Astrocyte of the spinal cord (primary cell): ENCODE data around the gene OSBPL3.
A peak's percentile ranks its signal among the peaks of the same experiment; 100 is the strongest.

Experiments used
- DNase-seq: peaks from one replicate; pipeline ENCODE4 v3.0.0; 2011; ENCODE audit warnings: low read depth, low spot score
- H3K4me3 ChIP-seq: 2 replicates; pipeline ENCODE4 v1.5.1; 2011; ENCODE audit warnings: low read depth, mild to moderate bottlenecking, low read length, moderate library complexity
- in situ Hi-C: cut with HindIII; loops from 2 replicates; pipeline ENCODE4 v1.10.0; 2017; ENCODE audit warnings: low sequenced_read_pairs
- TF ChIP-seq, protein P1 (sequence below): IDR thresholded peaks from 2 replicates; pipeline ENCODE4 v1.5.1; 2012; ENCODE audit warnings: low read depth, mild to moderate bottlenecking, low read length, inconsistent platforms

The OSBPL3 gene

DNA sequence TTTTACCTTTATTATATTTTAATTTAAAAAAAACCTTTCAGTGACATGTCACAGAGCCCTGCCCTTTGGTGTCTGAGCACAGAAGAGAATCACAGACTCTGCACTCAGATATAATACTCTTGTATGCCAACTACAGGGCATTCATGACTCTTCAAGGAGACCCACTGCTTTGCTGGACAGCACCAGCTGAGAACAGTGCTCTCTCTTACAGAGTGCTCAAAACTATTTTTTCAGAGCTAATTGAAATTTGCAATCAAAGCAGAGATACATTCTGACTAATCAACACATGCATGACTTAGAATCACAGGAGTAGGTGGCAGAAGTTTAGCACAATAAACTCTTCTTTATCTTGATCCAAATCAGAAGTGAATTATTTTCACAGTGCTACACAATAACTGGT is 99.1 kb downstream of the OSBPL3 start:
- H3K4me3 ChIP-seq = no peak overlapping the region
- in situ Hi-C loops = no loop called here
- no peak for DNase-seq
- TF ChIP-seq, protein P1, sequence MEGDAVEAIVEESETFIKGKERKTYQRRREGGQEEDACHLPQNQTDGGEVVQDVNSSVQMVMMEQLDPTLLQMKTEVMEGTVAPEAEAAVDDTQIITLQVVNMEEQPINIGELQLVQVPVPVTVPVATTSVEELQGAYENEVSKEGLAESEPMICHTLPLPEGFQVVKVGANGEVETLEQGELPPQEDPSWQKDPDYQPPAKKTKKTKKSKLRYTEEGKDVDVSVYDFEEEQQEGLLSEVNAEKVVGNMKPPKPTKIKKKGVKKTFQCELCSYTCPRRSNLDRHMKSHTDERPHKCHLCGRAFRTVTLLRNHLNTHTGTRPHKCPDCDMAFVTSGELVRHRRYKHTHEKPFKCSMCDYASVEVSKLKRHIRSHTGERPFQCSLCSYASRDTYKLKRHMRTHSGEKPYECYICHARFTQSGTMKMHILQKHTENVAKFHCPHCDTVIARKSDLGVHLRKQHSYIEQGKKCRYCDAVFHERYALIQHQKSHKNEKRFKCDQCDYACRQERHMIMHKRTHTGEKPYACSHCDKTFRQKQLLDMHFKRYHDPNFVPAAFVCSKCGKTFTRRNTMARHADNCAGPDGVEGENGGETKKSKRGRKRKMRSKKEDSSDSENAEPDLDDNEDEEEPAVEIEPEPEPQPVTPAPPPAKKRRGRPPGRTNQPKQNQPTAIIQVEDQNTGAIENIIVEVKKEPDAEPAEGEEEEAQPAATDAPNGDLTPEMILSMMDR = no peak

DNA sequence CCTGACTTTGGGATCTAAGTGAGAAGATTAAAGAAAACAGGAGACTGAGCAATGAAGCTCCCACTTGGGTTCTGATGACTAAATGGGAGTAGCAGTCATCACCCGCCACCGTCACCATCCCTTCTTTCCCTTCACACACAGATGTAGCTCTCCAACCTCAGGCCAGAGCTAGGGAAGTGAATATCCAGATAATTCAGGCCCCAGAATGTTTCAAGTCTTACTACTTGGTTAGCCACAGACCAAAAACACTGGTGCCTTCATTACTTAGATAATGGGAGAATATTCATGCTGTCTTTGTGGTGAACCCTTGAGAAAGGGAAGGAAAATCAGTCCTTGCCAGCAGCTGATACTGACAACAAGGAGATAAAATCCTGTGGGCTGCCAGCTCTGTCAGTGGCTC is 100.7 kb downstream of the OSBPL3 start:
- in situ Hi-C loops = no loop called here
- DNase-seq = peak; percentile 49
- TF ChIP-seq, protein P1 = no peak

DNA sequence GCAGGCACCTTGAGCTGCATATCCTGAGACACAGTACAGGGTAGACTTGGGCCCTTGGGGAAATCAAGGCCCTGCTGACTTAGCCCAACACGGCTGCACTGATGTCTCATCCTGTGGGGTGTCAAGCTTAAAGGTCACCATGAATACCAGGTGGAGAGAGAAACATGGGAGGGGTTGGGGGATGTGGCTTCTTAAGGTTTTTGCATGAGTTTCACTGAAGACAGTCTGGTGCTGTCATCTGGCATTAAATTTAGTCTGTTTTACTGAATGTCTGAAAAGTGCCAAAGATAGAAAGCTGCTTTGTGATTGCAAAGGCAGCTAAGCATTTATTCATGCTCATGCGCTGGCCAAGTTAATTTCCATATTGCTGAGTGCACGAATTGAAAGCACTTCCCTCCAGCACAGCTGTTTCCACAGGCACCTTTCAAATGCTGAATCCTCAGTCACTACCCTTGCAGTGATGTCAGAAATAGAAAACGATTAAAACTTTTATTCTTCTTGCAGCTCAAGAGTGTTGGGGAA is 102.1 kb downstream of the OSBPL3 start:
- in situ Hi-C loops = no loop called here
- no peak overlapping the region for H3K4me3 ChIP-seq
- DNase-seq = peak; percentile 57
- TF ChIP-seq, protein P1 = no peak

More for the DNA sequence above, 100.7 kb downstream of the OSBPL3 start:
- no peak overlapping the region for H3K4me3 ChIP-seq

DNA sequence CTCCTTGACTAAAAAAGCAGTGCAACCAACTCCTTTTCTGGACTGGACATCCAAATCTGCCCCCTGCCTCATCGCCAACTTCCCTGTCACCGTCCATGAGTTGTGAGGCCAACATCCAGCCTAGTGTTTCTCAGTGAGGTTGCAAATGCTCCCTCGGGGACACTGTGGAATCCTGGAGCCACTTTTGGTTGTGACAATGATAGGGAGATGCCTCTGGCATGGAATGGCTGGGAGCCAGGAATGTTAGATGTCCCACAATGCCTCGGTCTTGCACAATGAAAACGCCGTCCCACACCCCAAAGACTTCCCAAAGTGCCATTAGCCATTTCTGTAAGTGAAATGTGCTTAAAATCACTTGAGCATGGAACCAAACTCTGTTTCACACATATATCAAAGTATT is 105.2 kb downstream of the OSBPL3 start:
- no peak for DNase-seq
- TF ChIP-seq, protein P1 = no peak
- in situ Hi-C loops = no loop called here

DNA sequence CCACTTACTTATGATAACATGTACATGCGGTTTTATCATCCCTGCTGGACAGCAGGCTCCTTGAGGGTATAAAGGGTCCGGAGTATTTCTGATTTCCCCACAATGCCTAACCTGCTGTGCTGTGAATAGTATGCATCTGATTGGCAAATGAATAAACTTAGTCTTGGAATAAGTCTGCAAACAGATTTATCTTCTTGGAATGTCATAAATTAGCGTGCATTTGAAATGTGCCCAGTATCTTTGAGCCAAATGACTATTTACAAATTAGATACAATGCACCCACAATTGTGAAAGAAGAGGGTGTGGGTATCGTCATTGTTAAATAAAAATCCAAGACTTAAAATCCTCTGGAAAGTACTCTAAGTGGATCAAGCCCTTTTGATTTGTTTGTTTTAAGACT is 106.0 kb downstream of the OSBPL3 start:
- TF ChIP-seq, protein P1 = no peak
- H3K4me3 ChIP-seq = no peak overlapping the region
- in situ Hi-C loops = no loop called here
- no peak for DNase-seq

More for the DNA sequence above, 105.2 kb downstream of the OSBPL3 start:
- no peak overlapping the region for H3K4me3 ChIP-seq

DNA sequence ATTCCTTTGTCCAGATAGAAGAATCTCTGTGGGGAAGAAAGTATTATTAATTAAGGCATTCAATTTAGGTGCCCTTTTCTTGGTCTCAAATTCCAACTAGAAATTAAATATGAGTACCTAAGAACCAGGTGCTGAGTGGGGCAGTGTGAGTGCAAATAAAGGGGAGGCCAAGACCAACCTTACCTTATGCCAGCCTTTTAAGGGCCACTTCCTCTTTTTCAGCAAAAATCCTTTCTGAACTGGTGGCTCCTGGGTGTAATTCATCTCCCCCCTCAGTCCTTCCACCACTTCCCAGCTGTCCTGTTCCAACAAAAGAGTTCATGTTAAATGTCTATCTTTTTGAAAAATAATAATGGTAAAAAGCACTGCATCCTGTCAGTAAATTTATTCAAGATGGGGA is 108.2 kb downstream of the OSBPL3 start:
- in situ Hi-C loops = no loop called here
- TF ChIP-seq, protein P1 = no peak
- H3K4me3 ChIP-seq = no peak overlapping the region
- DNase-seq = no peak

DNA sequence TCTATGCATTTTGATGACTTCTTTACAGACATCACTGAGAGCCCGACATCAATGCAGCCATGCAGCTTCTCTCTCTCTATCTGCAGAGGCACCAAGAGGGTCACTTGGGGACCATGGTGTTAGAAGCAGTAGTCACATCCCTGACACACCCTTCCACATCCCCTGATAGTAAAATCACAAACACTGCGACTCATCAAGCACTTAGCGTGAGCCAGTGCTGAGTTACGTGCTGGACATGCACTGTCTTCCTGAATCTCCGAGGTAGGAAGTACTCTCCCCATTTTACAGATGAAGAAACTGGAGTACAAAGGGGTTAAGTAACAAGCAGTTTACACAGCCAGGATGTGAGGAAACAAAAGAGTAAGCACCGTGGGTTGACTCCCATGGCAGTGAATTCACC is 109.2 kb downstream of the OSBPL3 start:
- DNase-seq = no peak
- in situ Hi-C loops = no loop called here
- no peak overlapping the region for H3K4me3 ChIP-seq
- TF ChIP-seq, protein P1 = no peak
